Stimulated activated CD8-positive, alpha-beta memory T cell treated with anti-CD3 and anti-CD28 coated beads, Interleukin-12 subunit alpha, Interleukin-12 subunit beta, amount 100 ng/mL, for 1 hour (primary cell): ENCODE data around the gene E2F1.

Source experiments
- DNase-seq: peaks from one replicate; pipeline ENCODE4 v3.0.0-alpha.2; 2020; ENCODE audit warnings: low read depth

E2F1 gene

GRCh38 chr20:33671573-33672288, 14.5 kb downstream of the E2F1 start:
- no peak for DNase-seq

GRCh38 chr20:33670715-33671499, 15.3 kb downstream of the E2F1 start:
- DNase-seq: no peak

- no peak for DNase-seq
Measured at GRCh38 chr20:33669873-33670640, 16.1 kb downstream of the E2F1 start.

GRCh38 chr20:33669224-33669623, 17.0 kb downstream of the E2F1 start:
- DNase-seq: no peak

GRCh38 chr20:33668466-33669155, 17.6 kb downstream of the E2F1 start:
- no peak for DNase-seq

GRCh38 chr20:33667676-33668465, 18.3 kb downstream of the E2F1 start:
- DNase-seq: peak; percentile 55

- no peak for DNase-seq
Measured at GRCh38 chr20:33667245-33667675, 18.9 kb downstream of the E2F1 start.

GRCh38 chr20:33666293-33667244, 19.6 kb downstream of the E2F1 start, which contains the start of gene ACTL10:
ACTL10 (plus strand) TSS chr20:33666943; CDS start chr20:33667498, 555 bp downstream.
- DNase-seq: peak; percentile 60

GRCh38 chr20:33664762-33665144, 21.4 kb downstream of the E2F1 start:
- DNase-seq: no peak

- no peak for DNase-seq
Measured at GRCh38 chr20:33664085-33664761, 22.0 kb downstream of the E2F1 start.

- peak; percentile 67 for DNase-seq
Measured at GRCh38 chr20:33663161-33664084, 22.8 kb downstream of the E2F1 start.

GRCh38 chr20:33662172-33662571, 24.0 kb downstream of the E2F1 start, which contains the start of gene C20orf144:
C20orf144 (plus strand) TSS chr20:33662327; CDS start chr20:33662346, 19 bp downstream.
- DNase-seq: no peak

GRCh38 chr20:33660685-33661058, 25.5 kb downstream of the E2F1 start:
- DNase-seq: no peak

- DNase-seq: no peak
Measured at GRCh38 chr20:33660035-33660684, 26.0 kb downstream of the E2F1 start.

GRCh38 chr20:33659341-33660034, 26.7 kb downstream of the E2F1 start:
- DNase-seq: no peak

- no peak for DNase-seq
Measured at GRCh38 chr20:33658929-33659328, 27.3 kb downstream of the E2F1 start.

- no peak for DNase-seq
Measured at GRCh38 chr20:33658510-33658909, 27.7 kb downstream of the E2F1 start.
